ENCODE measurements around the gene P3H2.

The P3H2 gene

DNA sequence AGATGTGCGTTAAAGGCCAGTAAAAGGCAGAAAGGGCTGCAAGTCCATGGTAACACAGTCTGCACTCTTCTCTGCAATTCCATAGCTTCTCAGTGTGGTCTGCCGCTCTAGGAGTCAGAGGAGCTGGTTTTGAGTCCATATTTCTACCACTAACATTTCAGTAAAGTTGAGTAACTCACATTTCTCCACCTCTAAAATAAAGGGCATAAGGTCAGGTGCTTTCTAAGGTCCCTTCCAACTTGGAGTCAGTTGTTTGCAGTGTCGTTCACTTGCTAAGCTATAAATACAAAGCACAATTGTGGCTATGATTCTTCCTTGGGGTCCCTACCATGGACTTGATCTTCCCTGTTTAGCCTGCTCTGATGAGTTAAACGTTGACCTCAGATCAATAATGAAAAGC, 171.1 kb downstream of the P3H2 start:
- H3K4me3 ChIP-seq (ENCODE audit: low read depth, low read length) = no peak overlapping the region
- TF ChIP-seq, protein P1, sequence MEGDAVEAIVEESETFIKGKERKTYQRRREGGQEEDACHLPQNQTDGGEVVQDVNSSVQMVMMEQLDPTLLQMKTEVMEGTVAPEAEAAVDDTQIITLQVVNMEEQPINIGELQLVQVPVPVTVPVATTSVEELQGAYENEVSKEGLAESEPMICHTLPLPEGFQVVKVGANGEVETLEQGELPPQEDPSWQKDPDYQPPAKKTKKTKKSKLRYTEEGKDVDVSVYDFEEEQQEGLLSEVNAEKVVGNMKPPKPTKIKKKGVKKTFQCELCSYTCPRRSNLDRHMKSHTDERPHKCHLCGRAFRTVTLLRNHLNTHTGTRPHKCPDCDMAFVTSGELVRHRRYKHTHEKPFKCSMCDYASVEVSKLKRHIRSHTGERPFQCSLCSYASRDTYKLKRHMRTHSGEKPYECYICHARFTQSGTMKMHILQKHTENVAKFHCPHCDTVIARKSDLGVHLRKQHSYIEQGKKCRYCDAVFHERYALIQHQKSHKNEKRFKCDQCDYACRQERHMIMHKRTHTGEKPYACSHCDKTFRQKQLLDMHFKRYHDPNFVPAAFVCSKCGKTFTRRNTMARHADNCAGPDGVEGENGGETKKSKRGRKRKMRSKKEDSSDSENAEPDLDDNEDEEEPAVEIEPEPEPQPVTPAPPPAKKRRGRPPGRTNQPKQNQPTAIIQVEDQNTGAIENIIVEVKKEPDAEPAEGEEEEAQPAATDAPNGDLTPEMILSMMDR (IDR thresholded peaks at IDR 0.05; ENCODE audit: low read depth, low read length, missing control alignments) = no peak
- DNase-seq (ENCODE audit: low read depth) = no peak
- in situ Hi-C loops (cut with HindIII; ENCODE audit: low sequenced_read_pairs) = no loop called here

DNA sequence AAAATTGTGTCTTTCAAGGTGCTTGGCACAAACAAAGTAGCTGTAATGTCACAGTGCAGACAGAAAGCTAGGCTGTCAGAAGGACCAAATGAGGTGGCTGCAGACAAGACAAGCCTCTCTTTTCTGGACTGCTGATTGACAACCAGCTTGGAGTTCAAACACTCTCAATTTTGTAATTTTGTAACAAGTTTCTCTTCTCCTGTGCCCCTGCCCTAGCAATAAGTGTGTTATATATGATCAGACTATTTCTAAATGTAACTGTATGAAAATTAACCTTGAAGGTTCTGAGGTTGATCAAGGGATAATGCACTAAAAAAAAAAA, 172.0 kb downstream of the P3H2 start:
- TF ChIP-seq, protein P1 (IDR thresholded peaks at IDR 0.05; ENCODE audit: low read depth, low read length, missing control alignments) = no peak
- H3K4me3 ChIP-seq (ENCODE audit: low read depth, low read length) = no peak overlapping the region
- in situ Hi-C loops (cut with HindIII; ENCODE audit: low sequenced_read_pairs) = no loop called here
- DNase-seq (ENCODE audit: low read depth) = no peak

DNA sequence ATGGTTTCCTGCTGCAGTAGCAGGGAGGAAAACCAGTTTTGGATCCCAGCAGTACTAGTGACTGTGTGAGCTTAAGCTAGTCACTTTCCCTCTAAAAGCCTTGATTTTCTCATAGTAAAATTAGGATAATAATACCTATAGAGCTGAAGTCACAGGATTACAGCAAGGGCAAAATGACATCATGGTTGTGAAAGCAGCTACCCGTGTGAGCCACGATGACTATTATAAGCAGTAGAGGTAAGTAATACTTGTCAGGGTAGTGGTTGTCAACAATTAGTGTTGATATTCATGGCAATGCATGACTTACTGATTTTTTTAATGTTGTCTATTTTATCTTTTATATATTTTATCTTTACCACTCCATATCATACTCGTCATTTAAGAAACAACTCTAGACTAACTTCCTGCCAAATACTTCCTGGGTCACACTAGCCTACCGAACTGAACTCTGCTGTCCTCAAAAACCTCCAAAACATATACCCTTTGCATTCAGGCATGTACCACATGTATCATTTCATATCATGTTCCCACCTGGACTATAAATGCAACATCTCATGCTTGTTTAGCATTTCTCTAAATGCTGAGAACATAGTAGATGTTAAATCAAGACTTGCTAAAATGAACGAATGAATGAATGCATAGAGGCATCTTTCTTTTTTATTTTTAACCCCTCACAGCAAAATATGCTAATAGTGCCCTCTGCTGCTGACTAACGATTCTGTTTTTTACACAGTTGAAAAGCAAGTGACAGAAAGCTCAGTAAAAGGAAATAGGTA, 172.6 kb downstream of the P3H2 start:
- H3K4me3 ChIP-seq (ENCODE audit: low read depth, low read length) = no peak overlapping the region
- TF ChIP-seq, protein P1 (IDR thresholded peaks at IDR 0.05; ENCODE audit: low read depth, low read length, missing control alignments) = peak; percentile 49
- no peak for DNase-seq (ENCODE audit: low read depth)
- in situ Hi-C loops (cut with HindIII; ENCODE audit: low sequenced_read_pairs) = no loop called here

DNA sequence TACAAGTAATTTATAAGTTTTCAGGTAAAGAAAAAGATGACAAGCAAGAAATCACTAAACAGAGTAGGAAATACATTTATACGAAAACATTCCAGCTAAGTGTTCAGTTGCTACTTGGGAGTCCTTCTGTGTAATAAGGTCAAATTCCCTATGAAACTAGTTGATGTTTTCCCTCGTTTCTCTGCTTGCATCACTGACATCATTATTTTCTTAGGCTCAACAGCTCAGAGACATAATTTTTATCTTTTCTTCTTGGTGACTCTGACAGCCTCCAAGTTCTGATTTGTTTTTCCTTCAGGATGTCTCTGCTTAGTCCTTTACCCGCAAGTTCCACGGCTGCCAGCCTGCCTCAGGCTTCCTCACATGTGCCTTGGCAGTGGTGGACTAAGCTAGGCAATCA, 173.6 kb downstream of the P3H2 start:
- DNase-seq (ENCODE audit: low read depth) = no peak
- TF ChIP-seq, protein P1 (IDR thresholded peaks at IDR 0.05; ENCODE audit: low read depth, low read length, missing control alignments) = no peak
- in situ Hi-C loops (cut with HindIII; ENCODE audit: low sequenced_read_pairs) = no loop called here
- H3K4me3 ChIP-seq (ENCODE audit: low read depth, low read length) = no peak overlapping the region

DNA sequence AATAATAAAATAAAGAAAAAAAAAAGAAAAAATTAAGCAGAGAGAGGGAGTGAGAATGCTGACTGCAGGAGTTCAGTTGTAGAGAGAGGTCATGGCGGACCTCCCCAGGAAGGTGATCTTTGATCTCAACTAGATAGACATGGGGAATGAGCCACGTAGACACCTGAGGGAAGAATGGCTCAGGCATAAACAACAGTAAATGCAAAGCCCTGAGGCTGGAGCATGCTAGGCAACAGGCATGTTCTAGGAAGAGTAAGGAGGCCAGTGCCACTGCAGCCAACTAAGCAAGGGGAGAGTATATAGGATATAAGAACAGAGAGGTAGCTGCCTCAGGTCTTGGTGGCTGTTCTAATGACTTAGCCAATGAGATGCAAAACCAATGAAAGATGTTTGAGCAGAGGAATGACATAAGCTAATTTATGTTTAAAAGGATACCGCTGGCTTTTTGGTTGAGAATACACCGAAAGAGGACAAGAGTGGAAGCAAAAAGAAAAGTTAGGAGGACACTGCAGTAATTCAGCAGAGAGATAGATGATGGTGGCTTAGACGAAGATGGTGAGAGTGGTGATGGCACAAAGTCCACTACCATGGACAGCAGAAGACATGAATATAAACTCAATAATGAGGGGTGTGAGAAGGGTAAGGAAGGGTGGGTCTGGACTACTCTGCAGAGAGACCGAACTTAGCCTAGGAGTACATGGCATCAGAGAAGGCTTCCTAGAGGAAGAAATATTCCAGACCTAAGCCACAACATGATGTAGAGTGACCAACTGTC, 174.6 kb downstream of the P3H2 start:
- in situ Hi-C loops (cut with HindIII; ENCODE audit: low sequenced_read_pairs) = no loop called here
- no peak overlapping the region for H3K4me3 ChIP-seq (ENCODE audit: low read depth, low read length)
- DNase-seq (ENCODE audit: low read depth) = no peak
- TF ChIP-seq, protein P1 (IDR thresholded peaks at IDR 0.05; ENCODE audit: low read depth, low read length, missing control alignments) = no peak

DNA sequence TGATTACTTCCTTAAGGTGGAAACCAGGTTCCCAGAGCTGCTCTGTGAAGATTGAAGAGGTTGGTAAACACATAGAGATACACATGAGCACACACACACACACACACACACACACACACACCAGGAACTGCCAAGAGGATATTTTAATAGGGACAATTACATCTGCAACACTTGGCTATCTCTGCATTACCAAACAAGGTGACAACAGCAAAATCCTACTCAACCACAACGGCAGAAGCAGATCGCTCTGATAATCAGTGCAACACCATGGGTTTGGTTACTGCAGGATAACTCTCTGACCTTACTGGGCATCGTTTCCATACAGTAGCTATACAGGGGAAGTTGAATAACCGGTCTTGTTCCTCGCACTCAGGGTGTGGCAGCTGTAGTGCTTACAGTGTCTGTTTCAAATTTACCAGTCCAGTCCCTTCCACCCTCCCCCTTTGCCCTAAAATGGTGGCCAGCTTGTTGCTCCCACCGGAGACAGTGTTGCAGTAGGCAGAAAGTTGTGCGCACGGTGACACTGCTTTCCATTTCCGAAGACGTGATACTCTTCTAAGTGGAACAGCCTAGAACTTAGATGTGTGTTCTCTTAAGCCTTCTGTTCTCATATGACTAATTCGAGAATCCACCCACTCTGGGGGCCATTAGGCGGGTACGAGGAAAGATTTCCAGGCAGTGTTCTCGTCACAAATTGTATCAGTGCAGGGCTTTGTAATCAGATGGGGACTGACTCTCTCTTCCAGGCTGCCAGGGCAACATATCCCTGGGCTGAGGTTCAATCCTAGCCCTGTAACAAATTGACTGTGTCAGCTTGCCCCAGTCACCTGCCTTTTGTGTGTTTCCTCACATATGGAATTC, 176.2 kb downstream of the P3H2 start:
- DNase-seq (ENCODE audit: low read depth) = no peak
- TF ChIP-seq, protein P1 (IDR thresholded peaks at IDR 0.05; ENCODE audit: low read depth, low read length, missing control alignments) = no peak
- in situ Hi-C loops (cut with HindIII; ENCODE audit: low sequenced_read_pairs) = no loop called here
- H3K4me3 ChIP-seq (ENCODE audit: low read depth, low read length) = no peak overlapping the region
